GM18517 (cell line): ENCODE measurements around the gene GRK6.

ENCODE experiments used
- ATAC-seq: cut with Tn5 transposase; IDR thresholded peaks from one replicate; pipeline ENCODE4 v1.9.1; 2021; ENCODE audit warnings: mild to moderate bottlenecking, moderate library complexity; ENCODE audit not compliant: unreplicated experiment

The GRK6 gene

DNA sequence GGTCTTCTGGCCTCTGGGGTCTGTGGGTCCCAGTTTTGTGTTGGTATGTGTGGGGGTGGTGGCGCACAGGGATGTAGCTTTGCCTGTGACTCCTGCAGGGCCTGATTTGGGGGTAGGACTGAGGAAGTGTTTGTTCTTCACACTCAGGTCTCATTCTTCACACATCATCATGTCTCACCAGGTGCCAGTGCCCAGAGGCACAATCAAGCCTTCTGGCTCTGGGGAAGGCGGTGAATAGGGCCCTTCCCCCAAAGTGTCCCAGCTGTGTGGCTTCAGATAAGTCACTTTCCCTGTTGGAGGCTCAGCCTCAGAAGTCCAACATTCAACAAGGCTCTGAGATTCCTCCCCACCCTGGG is 41.8 kb downstream of the GRK6 start:
- no peak for ATAC-seq

DNA sequence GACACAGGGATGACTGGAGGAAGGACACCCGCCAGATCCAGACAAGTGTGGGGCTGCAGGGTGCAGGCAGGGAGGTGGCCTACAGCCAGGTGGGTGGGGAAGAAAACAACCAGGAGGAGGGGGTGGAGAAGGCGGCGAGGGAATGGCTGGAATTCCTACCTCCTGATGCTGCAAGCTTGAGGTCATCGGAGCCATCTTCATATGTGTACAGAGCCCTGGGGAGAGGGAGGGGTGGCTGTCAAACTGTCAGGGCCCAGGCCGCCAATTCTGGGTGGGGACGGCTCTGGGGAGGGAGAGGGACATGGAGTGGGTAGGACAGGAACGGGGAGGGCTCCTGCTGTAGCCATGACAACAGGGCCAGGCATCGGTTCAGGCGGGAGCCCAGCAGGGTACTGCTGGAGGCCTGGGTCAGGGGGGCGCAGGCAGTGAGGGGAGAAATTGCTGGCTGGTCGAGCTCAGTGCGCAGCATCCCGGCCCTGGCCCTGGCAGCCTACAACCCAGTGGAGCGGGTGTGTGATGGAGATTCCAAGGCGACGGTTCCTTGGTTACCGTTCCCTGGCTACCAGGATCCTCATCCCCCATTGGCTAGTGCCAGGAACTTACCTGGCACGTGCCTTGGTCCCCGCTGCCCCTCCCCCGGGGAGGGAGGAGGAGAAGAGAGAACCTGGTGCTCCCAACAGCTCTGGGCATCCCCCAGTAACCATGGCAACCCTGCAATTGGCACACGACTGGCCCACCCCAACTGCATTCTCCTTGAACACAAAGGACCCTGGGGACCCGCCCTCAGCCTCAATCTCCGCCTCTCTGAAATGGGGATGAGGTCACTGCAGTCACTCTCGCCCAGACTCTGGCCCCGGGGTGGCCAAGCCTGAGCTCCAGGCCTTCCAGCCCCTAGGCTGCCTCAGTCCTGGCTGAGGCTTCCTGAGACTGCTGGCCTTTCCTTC is 42.5 kb downstream of the GRK6 start:
- no peak for ATAC-seq

DNA sequence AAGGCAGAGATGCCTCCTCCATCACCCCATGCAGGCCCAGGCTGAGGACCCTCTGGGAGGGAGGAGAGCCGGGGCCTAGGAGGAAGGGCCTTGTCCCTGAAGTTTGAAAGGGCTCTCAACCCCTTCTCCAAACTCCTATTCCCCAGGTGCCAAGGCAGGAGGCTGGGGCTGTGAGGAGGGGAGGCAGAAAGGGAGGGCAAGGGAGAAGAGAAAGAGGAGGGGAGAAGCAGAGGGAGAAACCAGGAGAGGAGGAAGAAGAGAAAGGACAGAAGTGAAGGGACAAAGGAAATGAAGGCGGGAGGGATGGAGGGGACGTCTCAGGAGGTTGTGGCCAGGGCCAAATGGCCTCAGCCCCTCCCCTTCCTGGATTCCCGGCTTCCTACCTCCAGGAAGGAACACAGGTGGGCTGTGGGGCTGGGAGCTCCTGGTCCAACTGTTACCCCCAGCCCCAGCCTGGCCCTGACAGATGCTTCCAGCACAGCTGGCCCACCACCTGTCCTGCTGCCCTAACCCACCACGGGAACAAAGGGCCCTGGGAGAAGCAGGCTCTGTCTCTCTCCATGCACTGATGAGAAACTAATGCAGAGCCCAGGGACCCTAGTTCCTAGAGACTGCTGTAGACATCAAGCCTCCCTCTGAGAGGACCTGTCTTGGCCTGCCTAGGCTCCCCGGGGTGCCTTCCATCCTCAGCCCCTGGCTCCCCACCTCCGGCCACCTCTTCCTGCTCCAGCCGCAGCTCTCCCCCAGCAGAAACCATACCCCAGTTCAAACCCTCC is 43.5 kb downstream of the GRK6 start:
- no peak for ATAC-seq

DNA sequence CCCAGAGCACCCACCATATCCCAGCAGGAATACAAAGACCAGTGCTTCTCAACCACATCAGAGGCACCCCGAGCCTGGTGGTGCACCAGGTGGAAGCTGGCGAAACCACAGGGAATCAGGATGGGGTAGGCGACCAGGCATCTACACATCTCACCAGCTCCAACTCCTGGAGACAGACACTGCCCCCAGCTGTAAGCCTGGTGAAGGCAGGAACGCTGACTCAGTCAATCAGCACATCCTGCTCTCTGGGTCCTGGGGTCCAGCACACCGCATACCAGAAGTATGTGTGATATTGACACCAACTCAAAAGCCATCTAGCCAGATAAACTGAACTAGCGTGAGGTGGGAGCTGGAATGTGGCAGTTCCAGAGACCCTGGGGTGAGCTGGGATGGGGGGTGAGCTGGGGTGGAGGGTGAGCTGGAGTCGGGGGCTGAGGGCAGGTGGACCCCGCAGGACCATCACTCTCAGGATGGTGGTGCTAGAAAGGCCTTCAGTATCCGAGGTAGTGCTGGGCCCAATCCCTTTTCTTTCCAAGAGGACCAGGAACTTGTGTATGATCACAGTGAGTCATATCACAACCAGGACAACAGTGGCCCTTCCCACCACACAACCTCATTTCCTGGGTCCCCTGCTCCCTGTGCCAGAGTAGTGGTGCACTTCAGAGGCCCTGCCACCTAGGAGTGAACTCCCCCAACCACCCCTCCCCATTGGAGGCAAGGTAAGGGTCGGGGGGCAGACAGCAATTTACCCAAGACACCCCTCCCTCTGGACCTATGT is 44.5 kb downstream of the GRK6 start:
- ATAC-seq, result no peak

DNA sequence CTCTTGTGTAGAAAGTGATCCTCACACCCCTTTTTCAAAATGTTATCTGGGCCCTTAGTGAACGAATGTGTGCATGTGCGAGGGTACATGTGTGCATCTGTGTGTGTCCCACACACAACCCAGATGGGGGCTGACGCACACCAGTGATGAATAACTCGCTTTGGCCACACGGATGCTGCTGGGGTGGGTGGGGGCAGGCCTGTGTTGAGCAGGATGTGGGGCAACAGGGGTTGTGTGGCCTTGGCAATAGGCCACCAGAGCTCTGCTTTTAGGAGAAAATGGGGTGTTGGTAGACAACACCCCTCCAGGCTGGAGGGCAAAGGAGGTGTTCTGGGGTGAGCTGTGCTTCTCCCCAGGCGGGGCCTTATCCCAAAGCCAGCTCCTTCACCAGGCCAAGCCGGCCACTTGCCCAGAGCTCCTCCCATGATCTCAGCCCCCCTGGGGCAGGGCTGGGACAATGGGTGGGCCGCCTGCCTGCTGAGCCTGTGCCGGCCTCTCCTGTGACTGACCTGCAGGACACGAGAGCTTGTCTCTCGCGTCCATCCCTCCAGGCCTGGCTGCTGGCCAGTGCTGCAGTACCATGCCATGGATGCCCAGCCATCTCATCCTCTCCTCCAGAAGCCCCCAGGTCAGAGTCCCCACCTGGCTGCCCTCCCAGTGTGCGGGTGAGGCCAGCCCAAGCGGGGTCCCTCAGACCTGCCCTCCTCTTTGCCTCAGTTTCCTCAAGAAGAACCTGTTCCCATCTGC is 45.3 kb downstream of the GRK6 start:
- no peak for ATAC-seq

DNA sequence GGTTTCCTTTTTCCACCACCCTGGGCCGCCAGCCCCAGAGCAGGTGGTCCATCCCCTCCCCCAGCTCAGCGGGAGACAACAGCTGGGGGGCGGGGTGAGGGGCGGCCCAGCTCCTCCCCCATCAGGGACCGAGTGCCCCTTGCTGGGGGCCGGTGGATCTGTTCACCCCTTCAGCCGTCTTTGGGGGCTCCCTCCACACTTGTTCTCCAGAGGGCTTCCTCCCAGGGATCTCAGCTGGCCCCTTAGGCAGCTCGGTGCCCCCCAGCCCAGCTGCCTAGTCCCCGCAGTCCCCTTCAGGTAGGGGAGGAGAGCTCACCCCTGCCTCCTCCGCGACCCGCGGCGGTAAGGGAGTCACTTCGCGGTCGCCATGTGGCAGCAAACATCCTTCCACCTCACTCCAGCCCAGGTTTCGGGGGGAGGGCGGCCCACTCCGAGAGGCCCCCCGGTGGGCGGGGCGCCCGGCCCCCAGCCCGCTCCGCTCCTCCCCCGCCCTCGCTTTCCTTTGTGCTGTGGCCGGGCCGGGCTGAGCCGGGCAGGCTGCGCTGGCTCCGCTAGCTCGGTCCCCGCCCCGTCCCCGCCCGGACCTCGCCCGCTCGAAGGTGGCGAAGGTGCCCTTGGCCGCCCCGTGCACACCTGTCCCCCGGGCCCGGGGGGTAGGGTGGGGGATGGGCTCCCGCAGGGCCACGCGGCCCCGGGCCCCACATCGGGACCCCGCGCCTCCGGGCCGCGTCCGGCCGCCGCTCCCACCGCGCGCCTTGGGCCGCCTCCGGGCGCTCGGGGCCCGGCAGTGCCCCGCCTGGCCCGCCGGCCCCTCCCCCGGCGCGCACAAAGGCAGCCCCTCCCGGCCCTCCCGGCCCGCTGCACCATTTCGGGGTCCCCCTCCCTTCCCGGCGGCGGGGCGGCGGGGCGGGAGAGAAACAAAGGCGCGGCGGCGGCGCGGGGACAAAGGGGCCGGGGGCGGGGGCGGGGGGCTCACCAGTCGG is 46.3 kb downstream of the GRK6 start:
- ATAC-seq, result no peak

DNA sequence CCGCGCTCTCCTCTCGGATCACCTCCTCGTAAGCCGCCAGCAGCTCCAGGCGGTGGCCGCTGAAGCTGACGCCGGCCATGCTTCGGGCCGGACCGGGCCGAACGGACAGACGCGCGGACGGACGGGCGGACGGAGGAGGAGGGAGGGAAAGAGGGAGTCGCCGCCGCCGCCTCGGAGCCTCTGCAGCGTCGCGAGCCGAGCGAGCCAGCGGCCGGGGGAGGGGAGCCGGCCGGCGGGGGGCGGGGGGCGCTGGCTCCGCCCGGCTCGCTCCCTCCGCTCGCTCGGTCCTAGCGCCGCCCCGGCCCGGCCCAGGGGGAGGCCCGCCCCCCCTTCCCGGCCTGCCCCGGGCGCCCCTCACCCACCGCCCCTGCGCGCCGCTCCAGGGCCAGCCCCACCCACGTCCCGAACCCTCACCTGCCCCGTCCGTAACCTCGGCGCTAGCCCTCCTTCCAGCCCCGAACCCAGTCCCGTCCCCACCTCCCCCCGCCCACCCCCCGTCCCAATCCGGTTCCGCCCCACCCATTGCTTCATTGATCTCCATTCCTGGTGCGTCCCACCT is 47.0 kb downstream of the GRK6 start, which contains the start of gene DBN1:
Gene DBN1, minus strand, starts transcription at position 192 of the 559 bp plus-strand sequence. Its CDS starts 113 bp downstream, at position 79.
- no peak for ATAC-seq

DNA sequence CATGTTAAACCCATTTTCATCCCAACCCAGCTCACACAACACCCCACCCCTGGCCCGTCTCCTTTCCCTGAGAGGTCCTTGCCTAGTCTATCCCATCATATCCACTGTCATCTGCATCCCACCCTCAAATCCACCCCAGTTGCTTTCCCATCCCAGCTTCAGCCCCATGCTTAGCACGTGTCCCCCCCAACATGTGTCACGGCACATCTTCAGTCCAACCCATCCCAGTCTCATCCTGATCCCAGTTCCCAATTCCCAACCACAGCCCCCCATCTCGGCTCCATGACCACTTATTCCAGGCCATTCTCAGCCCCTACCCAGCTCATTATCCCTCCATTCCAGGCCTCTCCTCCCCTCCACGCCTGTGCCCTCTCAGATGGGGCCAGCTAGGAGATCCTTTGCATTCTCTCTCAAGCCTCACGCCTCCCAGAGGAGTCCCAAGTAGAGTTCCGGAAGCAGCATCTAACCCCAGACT is 47.6 kb downstream of the GRK6 start:
- no peak for ATAC-seq

DNA sequence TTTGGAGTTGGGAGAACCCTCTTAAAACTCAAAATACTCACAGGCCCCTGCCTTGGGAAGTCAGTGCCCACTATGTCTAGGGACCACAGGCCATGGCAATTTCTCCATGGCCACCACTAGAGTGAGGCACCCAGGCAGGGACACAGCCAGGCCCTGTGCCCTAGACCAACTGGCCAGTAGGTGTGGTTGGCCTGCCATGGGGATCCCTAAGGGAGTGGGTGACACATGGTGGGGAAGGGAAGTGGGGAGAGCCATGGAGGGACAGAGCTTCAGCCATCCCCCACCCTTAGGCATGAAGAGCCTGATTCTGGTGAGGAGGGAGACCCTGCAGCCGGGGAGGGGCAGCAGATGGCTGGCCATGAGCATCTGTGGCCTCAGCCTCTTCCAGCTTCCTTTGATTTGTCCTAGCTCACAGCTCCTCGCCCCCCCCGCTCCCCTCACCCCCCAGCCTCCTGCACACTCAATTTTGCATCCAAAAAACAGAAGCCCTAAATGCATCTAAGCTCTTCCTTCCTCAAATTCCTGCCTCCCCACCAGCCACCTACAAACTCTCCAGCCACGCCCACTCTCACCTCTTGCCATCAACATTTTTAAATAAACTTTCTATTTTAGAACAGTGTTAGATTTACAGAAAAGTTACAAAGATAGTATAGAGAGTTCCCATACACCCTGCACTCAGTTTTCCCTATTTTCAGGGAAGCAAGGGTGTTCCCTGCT is 48.5 kb downstream of the GRK6 start:
- no peak for ATAC-seq

DNA sequence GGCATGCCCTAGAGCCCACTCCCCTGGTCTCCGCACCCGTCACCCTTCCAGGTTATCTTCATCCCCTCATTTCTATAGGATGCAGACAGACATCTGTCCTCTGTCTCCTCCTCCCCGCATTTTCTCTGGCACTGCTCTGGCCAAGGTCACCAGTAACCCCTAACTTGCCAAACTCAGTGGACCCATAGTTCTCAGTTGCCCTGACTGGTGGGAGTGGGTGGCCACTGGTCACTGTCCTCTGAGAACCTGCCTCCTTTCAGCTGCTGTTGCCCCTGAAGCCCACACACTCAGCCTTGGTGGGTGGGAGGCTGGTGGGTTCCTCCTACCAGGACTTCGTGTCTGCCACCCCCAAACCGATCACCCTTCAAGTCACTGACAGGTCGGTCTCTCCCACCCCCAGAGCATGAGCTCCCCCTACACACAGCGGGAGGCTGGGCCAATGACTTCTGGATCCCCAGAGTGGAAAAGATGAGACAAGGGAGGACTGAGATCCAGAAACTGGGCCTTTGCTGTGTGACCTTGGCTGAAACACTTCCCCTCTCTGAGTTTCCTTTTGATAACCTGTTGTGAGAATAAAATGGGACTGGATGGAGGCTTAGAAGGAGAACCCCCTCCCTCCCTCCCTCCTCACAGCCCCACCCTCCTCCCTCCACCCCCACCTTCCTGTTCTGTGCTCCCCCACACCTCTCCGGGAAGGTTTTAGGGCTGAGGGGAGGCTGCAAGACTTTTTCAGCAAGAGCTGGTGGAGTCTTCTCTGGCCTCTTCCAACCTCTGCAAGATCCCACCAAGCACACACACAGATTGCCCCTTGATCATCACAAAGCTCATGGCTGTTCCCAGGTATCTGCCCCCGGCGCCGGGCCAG is 49.3 kb downstream of the GRK6 start:
- no peak for ATAC-seq

DNA sequence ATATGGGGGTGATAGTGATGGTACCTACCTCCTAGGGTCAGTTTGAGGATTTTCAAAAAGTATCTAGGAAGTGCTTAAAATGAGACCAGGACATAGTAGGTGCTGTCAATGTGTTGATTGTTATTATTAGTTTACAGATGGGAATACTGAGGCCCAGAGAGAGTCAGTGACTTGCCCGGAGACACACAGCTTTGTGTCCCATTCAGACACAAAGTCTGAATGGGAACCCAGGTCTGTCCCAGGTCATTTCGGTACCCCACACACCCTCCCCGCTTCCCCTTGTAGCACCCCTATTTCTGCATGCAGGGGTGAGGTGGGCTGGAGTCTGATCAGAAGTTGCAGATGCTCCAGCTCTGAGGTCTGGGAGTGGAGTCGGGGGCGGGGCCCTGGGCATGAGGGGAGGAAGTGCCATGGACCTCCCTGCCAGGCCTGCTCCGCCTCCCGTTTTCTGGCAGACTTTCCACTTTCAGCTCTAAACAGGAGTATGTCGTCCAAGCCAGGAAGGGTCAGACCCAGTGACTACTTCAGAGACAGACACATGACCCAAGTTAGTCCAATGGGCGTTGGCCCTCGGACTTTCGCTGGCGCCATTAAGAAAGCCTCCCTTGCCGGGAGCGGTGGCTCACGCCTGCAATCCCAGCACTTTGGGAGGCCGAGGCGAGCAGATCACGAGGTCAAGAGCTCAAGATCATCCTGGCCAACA is 50.2 kb downstream of the GRK6 start:
- no peak for ATAC-seq

DNA sequence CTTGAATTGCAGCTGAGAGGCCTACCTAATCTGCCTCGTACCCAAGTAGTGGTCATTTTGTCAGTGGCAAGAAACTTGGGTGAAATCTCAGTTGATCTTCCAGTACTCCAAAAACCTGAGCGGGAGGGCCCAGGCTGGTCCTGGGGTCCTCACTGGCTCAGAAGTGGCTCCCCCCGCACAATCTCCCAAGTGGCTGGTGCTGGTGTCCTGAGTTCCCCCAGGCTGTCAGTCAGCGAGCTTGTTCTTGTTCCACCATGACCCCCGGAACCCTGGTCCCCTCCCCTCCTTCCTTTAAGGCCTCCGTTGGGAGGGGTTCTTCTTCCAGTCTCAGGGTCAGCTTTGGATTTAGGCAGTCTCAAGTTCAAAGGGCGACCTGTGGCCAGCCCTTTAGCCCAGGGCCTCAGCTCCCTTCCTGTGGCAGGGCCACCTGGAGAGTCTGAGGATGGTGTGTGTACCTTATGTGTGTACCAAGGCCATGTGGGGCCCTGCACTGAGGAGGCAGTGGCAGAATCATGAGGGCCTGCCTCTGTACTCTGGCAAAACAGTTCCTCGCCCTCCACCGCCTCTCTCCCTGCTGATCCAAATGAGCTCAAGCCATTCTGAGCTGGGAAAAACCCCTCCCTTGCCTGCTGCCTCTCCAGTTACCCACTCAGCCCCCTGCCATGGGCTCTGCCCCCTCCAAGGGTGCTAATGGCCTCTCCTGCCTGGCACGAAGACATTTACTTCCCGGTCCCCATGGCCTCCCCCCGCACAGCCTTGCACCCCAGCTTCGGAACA is 51.4 kb downstream of the GRK6 start:
- ATAC-seq, result no peak

DNA sequence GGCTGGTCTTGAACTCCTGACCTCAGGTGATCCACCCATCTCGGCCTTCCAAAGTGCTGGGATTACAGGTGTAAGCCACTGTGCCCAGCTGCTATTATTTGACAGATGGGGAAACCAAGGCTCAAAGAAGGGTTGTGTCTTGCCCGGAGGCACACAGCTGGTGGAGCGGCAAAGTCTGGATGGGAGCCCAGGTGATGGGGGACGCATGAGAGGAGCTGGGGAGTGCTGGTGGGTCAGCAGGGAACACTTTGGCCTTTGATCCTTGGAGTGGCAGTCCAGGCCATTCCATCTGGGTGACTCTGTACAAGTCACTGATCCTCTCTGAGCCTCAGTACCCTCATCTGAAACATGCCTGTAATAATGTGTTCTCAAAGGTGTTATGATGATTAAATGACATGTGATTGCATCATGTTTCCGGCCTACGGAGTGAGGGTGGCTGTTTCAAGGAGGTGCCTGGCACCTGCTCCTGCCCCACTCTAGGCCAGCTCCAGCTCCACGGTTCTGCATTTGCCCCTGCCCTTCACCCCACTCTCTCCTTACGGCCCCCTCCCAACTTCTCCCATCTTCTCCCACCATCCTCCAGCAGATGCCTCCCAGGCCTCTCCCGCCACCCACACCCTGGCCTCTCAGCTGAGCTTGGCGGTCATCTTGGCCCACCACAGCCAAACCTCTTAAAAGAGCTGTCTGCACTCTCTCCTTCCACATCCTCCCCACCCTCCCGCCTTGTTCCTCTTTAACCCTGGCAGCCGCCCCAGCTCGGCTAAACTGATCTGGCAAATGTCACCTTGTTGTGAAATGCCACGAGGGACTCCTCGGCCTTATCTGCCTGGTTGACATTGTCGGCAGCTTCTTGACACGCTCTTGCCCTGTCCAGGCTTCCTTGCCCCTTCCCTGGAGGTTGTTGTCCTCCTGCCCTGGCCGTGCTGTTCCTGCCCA is 52.5 kb downstream of the GRK6 start:
- no peak for ATAC-seq

DNA sequence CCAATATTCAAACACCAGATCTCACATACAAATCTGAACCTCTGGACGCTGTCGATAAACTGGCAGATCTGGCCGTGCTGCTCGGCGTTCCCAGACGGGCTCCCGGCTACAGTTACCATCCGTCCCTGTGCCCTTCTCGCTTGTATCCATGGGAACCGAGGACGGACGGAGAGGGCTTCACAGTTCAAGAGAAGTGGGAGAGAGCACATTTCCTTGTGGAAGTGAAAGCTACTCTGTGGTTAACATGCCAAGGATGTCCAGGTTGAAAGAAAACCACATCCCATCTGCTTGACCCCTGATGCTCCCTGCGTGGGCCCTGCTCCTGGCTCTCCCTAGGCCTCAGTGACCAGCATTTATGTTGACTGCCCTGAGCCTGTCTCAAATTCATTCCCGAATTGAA is 53.3 kb downstream of the GRK6 start:
- ATAC-seq, result no peak

DNA sequence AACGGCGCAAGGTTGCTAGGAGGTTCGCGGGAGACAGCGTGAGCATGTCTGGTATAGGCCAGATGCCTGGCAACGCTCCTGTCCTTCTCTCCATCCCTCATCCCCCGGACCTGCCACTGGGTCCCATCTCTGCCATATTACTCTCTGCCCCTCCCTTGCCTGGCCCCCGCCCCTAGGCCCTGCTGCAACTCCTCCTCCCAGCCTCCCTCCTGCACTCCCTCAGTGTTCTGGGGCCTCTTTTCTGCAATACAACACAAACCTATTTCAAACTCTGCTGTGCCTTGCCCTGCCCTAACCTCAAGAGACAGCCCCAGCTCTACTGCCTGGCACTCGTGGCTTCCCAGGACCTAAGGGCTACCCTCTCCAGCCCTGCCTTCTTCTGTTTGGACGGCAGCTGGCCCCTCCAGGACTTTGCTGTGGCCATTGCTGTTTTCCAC is 55.9 kb downstream of the GRK6 start:
- ATAC-seq, result no peak
